Measurements from ENCODE around the gene C5orf22.

Gene C5orf22

DNA sequence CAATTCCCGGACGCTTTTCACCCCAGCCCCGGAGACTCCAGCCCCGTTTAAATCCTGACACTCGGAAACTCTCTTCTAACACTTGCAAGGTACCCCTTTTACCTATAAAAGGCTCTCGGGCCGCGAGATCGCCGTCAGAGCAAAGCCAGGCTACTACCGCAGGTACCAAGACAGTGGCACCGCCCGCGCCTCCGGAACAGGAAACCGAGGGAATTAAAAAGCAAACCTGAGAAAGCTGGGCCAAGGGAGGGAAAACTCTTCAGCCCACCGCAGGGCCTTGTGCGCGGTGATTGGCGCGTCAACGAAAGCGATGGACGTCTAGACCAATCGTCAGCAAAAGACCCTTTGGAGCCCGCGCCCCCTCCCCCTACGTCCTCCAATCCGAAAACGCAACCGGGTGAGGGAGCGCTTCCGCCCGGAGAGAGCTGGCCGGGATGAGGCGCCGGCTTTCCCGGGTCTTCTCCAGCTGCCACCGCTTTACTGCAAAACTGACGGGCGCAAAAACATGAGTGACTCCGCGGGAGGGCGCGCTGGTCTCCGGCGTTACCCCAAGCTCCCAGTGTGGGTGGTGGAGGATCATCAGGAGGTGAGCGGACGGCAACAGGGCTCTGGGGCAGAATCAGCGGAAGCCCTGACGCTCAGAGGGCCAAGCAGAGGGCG, at the start of gene C5orf22, which contains the start of gene DROSHA:
Gene C5orf22 (plus strand): TSS at position 414 of the 660 bp plus-strand sequence. CDS start 92 bp downstream, at position 506.
Gene DROSHA (minus strand): TSS at position 206 of the 660 bp plus-strand sequence. CDS start 3,034 bp downstream, outside the sequence.
- H3K27ac ChIP-seq = peak within 1 kb of the TSS; percentile 23 to 89 (median 76)
- peak within 1 kb of the TSS; percentile 70 to 90 (median 79) for H3K4me3 ChIP-seq

GRCh38 chr5:31485376-31486207, 46.5 kb upstream of the C5orf22 start:
- H3K4me3 ChIP-seq = no peak overlapping the region

GRCh38 chr5:31486441-31486840, 45.7 kb upstream of the C5orf22 start:
- Histone ChIP-seq H3K27ac (no peak overlapping the region), H3K4me3 (no peak overlapping the region)

More at GRCh38 chr5:31485376-31486207, 46.5 kb upstream of the C5orf22 start:
- no peak overlapping the region for H3K27ac ChIP-seq

- H3K4me3 ChIP-seq = no peak overlapping the region
- H3K27ac ChIP-seq = no peak overlapping the region
Measured at GRCh38 chr5:31487506-31487905, 44.6 kb upstream of the C5orf22 start.

GRCh38 chr5:31492869-31493268, 39.2 kb upstream of the C5orf22 start:
- Histone ChIP-seq H3K4me3 (no peak overlapping the region), H3K27ac (no peak overlapping the region)

GRCh38 chr5:31495336-31495735, 36.8 kb upstream of the C5orf22 start:
- no peak overlapping the region for H3K27ac ChIP-seq
- no peak overlapping the region for H3K4me3 ChIP-seq

DNA sequence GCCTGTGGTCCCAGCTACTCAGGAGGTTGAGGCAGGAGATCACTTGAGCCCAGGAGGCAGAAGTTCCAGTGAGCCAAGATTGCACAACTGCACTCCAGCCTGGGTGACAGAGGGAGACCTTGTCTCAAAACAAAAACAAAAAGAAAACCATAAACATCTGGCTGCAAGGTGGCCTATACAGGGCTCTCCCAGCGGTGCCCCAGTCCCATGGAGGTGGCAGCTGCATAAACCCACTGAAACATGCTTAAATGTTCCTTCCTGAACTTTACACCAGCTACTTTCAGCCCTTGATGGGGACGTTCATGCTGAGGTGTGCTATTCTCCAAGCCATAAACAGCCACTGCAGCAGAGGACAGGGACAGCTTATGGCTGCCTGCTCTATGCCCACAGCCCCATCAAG, 35.8 kb upstream of the C5orf22 start:
- H3K27ac ChIP-seq = no peak overlapping the region
- no peak overlapping the region for H3K4me3 ChIP-seq

- Histone ChIP-seq H3K27ac (no peak overlapping the region), H3K4me3 (no peak overlapping the region)
Measured at GRCh38 chr5:31496891-31497290, 35.2 kb upstream of the C5orf22 start.

GRCh38 chr5:31500256-31500655, 31.8 kb upstream of the C5orf22 start:
- H3K4me3 ChIP-seq = no peak overlapping the region
- no peak overlapping the region for H3K27ac ChIP-seq

DNA sequence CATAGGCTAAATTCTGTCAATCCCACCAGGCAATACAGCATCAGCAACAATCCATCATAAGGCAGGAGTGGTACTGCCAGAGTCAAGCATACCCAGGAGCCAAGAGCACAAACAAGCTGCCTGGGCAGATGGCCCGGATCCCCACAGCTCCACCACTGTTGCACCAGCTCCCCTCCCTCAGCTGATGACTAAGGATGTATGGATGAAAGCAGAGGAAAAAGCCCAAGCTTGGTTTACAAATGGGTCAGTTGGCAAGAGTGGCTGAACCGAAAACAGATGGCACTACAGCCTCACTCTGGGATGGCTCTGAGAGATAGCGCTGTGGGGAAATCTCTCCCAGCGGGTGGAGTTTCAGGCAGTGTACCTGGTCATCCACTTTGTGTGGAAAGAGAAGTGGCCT, 29.6 kb upstream of the C5orf22 start:
- H3K27ac ChIP-seq = no peak overlapping the region
- H3K4me3 ChIP-seq = no peak overlapping the region

DNA sequence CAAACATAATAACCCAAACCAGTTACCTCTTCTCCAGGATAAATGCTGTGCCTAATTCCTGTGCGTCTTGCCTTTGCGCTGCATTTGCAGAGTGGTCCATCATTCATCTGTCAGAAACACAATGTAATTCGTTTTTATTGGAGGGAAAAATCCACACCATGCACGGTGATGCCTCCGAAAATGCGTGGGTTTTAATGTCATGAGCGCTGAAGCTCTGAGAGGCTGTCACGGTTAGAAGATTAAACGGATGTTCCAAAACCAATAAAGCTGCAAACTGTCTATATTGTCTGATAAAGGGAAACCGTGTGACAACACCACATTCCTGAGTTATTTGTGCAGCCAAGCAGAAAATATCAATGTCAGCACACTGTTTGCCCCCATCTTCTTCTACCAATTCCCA, 27.6 kb upstream of the C5orf22 start:
- no peak overlapping the region for H3K4me3 ChIP-seq
- H3K27ac ChIP-seq = no peak overlapping the region

- Histone ChIP-seq H3K4me3 (no peak overlapping the region), H3K27ac (no peak overlapping the region)
Measured at GRCh38 chr5:31511305-31511704, 20.8 kb upstream of the C5orf22 start.

DNA sequence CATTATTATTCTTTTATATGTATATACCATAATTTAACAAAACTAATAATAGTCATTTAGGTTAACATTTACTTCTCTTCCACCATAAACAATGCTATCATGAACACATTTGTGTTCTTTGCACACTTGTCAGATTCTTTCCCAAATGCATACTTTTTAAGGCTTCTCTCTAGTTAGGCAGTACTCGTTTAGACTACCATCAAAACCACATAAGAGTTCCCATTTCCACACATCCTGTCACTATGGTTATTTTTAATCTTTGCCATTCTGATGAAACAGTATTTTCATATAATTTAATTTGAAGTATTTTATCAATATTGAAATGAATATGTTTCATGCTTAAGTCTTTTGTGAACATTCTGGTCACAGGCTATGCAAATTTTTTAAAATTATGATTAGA, 15.3 kb upstream of the C5orf22 start:
- H3K27ac ChIP-seq = no peak overlapping the region
- no peak overlapping the region for H3K4me3 ChIP-seq

DNA sequence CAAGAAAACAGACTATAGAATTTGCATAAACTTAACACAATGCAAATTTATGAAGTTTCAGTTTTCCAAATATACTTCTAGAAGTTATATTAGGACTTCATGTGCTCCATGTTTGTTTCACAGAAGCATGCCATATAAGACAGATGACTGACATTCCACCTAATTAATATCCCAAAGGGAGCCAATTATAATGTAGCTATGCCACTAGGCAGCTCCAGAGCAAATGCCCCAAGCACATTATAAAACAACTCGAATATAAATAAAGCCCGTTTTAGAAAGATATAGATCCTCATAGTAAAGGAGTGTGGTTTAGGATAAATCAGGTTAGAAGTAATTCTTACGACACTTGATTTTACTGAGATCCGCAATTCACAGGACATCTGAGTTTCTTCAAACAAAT, 9.1 kb upstream of the C5orf22 start:
- H3K4me3 ChIP-seq = no peak overlapping the region
- no peak overlapping the region for H3K27ac ChIP-seq

GRCh38 chr5:31530541-31531265, 1.4 kb upstream of the C5orf22 start:
- Histone ChIP-seq H3K4me3 (peak overlapping the region in 5 of 7 experiments; percentile 70 to 90 (median 87)), H3K27ac (no peak overlapping the region)

DNA sequence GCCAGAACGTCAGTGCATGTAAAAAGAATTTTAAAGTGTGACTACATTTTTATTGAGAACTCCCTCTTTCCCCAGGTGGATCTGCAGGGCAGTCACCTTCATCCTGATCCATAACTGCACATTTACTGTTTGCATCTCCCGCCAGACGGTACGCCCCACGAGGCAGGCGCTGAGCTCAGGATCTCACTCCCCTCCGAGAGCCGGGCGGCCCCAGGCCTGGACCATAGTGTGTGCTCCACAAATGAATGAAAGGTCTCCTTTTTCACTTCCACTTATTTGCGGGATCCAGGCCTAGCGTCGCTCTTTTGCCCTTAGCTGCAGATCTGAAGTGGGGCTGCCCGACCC, 586 bp upstream of the C5orf22 start:
- Histone ChIP-seq H3K4me3 (peak overlapping the region; percentile 70 to 90 (median 79)), H3K27ac (peak overlapping the region; percentile 0 to 89 (median 76))

GRCh38 chr5:31534527-31535046, 2.5 kb downstream of the C5orf22 start:
- Histone ChIP-seq H3K4me3 (no peak overlapping the region), H3K27ac (no peak overlapping the region)

GRCh38 chr5:31536873-31537272, 4.8 kb downstream of the C5orf22 start:
- H3K4me3 ChIP-seq = no peak overlapping the region
- H3K27ac ChIP-seq = no peak overlapping the region

GRCh38 chr5:31537349-31537748, 5.2 kb downstream of the C5orf22 start:
- Histone ChIP-seq H3K4me3 (no peak overlapping the region), H3K27ac (no peak overlapping the region)

DNA sequence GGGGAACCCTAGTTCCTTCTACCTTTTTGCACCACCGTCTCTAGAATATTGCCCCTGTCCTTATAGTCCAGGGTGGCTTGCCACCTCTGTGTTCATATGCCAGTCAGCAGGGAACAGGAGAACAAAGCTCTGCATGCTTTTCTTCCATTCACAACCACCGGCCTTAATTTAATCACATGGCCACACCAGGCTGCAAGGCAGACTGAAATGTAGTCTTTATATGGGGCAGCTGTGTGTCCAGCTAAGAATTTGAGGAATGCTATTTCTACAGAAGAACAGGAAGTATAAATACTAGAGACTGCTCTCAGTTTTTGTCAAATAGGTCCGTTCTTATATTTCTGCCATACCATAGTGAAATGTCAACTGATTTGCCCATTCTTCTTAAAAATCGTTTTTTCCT, 5.8 kb downstream of the C5orf22 start:
- Histone ChIP-seq H3K27ac (no peak overlapping the region), H3K4me3 (no peak overlapping the region)

Measured in skin epidermis (tissue), 12 donors.